GM21526 (cell line): ENCODE results near the gene PXT1.
A peak's percentile ranks its signal among the peaks of the same experiment; 100 is the strongest.
"Not testable (repeated sequence)": the region's sequence is repeated elsewhere in the genome, so short reads cannot be mapped to it uniquely, and the experiment has no call there.

Experiments used
- ATAC-seq: cut with Tn5 transposase; IDR thresholded peaks from one replicate; pipeline ENCODE4 v1.9.1; 2021; ENCODE audit warnings: moderate library complexity; ENCODE audit not compliant: unreplicated experiment, low FRiP score

Gene PXT1

DNA sequence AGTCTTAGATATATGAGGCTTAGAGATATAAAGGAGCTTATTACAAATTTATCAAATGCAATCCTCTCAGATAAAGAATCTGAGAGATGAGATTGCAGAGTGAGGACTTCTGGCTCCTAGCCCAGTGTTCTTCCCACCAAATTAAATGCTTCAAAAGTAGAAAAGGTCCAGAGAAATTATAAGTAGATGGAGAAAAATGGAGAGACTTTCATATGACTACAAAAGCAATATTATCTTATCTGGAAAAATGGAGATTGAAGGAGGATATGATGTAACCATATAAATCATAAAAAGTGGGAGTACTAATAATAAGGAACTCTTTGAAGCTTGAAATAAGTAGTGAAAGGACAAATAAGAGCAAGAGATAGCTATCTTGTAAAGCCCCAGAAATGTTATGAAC, 3.0 kb upstream of the PXT1 start:
- ATAC-seq, result no peak

DNA sequence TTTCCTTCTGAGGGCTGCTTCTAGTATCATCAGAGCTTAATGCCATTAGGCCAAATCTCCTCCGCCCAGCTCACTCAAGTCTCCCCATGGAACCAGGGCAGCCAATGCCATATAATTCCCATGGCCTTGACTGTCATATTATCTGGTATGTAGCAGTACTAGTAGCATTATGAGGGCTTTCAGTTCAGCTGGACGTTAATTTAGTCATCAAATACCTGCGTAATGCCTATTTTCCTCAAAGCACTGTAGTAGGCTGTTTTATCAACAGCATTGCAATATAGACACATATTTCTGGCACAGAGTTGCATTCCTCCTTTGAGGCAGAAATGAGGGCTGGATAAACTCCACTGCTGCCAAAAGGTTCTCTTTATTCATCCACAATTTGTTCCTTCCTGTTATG, 1.8 kb upstream of the PXT1 start:
- no peak for ATAC-seq

DNA sequence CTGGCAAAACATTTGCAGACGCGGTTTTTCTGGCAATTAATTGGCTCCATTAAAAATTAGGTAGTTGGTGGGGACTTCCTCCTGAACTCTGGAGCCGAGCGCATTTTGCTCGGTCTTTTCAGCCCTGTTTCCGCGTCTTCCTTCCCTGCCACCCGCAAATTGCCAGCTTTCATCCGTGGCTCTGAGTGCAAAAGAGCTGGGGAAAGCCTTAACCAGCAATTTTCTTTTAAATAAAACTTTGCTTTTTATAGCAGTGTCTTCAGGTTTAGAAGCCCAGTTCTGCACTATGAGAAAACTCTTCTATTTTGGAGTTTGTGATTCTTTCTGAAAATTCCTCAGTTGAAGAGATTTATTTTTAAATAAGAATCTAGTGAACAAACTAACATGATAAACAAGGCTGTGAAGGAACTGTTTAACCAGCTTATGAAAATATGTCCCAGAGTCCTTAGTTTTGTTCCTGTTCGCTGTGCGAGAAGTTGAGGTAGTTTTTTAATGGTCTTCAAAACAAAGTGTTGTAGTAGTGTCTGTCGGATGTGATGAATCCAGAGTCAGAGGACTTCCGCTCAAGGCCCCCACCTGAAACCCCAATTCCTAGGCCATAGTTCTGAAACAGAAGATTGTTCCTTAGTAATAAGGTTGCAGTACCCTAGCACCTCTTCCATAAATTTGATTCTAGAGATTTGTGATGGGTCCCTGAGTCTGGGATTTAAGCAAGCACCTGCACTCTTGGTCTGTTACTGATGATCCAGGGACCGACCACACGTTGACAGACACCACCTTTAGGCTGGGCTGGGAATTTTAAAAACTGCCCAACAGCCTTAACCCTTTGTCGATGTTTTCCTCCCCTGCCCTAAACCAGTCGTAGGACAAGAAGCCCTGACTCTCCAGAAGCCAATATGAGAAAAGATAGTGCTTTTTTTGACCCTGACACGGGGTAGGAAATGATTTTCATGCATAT, 1.1 kb upstream of the PXT1 start:
- ATAC-seq, result no peak

DNA sequence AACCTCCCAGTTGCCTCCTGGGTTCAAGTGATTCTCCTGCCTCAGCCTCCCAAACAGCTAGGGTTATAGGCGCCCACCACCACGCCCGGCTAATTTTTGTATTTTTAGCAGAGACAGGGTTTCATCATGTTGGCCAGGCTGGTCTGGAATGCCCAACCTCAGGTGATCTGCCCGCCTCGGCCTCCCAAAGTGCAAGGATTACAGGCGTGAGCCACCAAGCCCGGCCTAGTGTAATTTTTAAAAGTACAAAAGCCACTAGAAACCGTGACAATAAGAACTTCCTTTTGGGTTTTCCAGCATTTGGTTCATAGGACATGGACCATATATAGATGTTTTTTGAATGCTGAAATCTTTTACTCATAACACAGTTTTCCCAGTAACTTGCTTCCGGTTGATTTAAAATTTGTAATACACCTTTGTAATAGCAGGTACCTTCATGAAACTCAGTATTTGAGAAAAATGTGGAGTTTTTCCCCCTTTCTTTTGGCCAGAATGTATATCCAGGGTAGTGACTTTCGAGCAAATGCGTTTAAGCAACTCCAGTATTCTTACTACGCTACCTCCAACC, 467 bp downstream of the PXT1 start:
- ATAC-seq, result no peak

DNA sequence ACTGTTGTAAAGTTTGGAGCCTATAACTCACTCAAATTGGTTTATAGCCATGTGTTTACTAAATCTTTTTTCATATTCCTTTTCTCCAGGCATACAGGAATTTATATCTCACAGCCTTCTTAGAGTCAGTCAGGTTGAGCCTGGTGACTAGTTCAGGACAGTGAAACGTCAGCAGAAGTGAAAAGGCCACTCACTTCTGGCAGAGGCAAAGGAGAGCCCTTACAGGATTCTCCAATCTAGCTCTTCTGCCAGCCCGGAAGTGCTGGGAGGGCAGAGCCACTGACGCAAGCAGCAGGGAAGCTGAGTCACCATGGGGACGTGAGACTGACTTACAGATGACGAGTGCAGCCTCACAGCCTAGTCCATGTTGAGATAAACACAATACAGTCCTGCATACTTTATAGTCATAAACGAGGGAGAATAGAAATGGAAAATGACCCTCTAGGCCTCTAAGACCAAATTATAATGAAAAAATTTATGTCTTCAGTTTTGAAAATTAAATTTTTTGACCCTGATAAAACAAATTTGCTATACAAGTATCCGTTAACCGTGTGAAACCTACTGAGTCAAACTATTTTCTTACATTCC, 1.3 kb downstream of the PXT1 start:
- ATAC-seq, result peak; percentile 57

DNA sequence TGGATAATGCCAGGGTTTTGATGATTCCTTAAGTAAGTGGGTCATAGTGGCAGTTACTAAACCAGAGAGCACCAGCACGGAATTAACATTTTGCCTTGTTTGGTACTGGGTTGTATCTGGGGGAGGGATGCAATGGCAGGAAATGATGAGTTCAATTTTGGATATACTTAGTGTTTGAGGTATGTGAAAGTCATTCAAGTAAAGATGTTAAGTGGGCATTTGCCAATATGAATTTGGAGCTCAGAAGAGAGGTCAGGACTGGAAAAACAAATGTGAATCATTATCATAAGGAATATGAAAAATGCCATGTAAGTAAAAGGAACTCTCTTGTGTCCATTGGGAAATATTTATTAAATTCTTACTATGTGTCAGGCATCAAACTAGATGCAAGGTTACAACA, 6.2 kb downstream of the PXT1 start:
- no peak for ATAC-seq

DNA sequence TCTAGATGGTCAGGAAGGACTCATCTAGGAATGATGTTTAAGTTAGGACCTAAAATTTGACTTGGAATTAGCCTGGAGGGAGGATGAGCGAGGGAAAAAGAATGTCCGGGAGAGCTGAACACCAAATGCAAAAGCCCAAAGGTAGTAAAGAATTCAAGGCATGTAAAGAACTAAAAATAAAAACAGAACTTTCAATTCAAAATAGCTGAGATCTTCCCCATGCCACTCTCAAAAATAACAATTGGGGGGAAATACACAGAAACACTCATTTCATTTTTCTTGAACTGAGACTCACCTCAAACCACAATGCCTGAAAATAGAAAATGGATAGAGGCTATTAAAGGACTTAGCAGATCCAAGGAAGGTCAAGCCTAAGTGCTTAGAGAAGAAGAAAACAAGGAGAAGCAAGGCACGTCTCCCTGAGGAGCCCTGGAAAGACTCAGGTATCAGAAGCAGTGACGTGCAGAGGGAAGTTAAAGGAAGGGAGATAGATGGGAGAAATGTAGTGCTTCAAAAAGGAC, 10.4 kb downstream of the PXT1 start:
- ATAC-seq, result no peak

DNA sequence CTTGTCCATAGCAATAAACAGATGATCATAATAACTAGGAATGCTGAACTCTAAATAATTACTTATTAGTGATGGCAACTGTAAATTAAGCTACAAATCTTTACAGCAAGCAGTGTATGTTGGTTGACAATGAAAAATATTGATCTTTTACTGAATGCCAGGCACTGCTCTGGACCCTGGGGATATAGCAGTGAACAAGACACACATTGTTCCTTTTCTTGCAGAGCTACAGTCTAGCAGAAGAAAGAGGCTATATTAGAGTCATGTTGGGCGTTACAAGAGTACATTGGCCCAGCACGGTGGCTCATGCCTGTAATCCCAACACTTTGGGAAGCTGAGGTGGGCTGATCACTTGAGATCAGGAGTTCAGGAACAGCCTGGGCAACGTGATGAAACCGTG, 11.5 kb downstream of the PXT1 start:
- no peak for ATAC-seq

DNA sequence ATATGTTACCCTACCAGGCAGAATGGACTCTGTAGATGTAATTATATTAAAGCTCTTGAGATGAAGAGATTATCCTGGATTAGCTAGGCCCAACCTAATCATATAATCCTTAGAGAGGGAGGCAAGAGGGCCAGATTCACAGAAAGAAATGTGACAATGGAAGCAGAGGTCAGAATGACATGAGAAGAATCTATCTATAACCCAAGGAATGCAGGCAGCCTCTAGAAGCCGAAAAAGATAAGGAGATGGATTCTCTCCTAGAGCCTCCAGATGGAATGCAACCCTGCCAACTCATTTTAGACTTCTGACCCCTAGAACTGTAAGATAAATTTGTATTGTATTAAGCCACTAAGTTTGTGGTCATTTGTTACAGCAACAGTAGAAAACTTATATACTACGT, 12.3 kb downstream of the PXT1 start:
- no peak for ATAC-seq

DNA sequence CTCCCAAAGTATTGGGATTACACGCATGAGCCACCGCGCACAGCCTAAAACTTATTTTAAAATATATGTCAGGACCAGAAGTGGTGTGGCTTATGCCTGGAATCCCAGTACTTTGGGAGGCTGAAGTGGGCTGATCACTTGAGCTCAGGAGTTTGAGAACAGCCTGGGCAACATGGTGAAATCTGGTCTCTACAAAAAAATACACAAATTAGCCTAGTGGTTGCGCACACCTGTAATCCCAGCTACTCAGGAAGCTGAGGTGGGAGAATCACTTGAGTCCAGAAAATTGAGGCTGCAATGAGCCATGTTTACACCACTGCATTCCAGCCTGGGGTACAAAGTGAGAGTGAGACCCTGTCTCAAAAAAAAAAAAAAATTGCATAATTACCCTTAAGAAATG, 13.7 kb downstream of the PXT1 start:
- no peak for ATAC-seq

DNA sequence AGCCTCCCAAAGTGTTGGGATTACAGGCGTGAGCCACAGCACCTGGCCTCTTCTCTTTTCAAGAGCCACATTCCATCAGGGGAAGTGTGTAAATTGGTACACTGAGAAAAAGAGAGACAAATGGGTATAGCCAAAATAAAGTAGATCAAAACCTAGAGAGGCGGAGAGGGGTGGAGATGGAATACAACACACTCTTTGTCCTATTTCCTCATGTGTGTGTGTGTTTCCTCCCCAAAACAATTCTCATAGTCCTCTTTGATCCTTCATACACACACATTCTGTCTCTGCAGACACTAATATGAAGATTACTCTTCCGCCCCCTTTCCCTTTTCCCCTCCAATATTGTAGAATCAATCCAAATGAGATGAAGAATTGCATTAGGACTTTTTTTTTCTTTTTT, 16.0 kb downstream of the PXT1 start:
- ATAC-seq, result no peak

DNA sequence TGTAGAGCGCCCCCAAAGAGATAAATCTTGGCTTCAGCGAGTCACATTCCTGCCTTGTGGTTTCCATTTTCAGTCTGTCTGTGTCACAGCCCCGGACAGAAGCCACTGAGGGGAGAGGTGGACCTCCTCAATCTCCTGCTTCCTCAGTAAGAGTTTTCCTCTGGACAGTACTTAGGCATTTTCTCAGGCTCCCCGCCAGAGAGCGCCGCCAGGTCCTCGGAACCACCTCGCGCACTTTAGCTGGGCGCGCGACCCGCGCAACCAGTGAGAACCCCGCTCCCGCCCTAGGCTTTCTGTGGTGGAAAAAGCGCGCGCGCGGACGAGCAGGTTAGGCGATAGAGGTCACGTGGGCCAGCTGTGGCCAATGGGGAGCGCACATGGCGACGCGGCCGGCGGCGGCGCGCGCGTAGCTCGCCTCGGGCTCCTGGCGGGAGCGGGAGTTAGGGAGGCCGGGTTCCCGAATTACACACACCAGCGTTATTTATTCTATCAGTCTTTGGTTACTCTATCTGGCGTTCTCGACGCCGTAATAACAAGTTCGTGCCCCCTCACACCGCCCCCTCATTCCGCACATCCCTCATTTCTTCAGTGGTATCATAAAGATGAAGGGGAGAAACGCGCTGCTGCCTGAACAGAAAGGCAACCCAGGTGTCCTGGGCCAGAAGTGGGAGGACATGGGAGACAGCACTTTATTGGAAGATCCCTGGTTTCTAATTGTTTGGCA, 19.4 kb downstream of the PXT1 start:
- peak; percentile 88 for ATAC-seq

DNA sequence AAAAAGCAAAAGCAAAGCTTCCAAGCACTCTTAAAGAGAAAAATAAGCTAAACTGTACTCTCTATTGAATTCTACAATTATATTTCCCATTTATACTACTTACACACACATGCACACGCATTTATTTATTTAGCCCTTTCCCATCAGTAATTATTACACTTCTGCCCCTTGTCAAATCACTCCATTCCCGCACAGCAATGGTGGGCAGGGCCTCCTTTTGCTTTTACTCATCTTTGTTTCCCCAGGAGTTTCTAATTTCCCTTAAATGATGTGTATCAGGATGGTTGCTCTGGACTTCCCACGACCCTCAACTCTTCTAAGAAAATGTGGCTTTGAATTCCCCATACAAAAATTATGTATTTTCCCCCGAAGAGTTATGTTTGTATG, 19.9 kb downstream of the PXT1 start:
- ATAC-seq, result no peak

DNA sequence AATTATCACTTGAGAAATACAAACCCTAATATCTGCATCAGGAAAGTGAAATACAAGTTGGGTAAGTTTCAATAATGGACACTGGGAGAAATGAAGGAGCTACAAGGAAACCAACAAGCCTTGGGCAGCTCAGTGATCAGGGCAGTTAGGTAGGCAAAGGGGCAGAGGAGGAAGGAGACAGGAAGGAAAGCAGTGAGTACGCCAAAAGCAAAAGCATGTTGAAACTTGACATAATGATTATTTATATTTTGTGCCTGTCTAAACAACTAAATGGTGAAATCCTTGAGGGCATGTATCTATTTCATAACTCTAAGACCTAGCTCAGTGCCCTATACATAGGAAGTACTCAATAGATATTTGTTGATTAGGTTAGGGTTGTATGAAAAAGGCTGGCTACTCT, 23.3 kb downstream of the PXT1 start:
- ATAC-seq, result no peak

DNA sequence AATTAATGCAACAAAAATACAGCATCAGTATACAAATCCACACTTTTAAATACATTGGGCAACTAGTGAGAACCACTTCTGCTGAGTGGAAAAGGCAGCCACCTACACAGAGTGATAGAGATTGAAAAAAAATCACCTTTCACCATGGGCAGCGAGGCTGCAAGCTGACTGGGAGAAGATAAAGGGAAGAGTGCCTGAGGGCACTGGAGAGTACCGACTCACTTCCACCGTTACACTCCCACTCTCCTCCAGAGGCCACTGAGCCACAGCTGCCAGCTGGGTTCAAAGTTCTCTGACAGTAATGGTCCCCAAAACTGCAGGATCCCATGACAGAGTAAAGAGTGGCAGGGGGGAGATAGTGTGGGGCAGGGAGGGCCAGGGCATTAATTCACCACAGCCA, 24.1 kb downstream of the PXT1 start:
- ATAC-seq, result no peak

DNA sequence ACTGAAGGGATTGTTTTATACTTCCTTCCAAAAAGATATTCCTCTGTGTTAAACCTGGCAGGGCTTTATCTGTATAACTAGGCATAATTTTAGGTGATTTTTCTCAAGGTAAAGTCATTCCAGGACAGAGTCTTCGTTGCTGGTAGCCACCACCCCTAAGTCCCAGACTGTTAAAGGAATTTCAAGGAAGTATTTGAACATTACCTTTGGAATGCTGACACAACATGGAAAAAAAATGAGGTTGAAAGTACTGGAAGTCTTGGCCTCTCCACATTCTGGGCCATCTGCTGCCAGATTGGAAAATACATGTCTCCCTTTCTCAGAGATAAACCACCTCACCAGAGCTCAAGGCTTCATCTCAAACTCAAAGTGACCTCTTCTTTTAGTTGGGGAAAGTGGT, 28.2 kb downstream of the PXT1 start:
- no peak for ATAC-seq

DNA sequence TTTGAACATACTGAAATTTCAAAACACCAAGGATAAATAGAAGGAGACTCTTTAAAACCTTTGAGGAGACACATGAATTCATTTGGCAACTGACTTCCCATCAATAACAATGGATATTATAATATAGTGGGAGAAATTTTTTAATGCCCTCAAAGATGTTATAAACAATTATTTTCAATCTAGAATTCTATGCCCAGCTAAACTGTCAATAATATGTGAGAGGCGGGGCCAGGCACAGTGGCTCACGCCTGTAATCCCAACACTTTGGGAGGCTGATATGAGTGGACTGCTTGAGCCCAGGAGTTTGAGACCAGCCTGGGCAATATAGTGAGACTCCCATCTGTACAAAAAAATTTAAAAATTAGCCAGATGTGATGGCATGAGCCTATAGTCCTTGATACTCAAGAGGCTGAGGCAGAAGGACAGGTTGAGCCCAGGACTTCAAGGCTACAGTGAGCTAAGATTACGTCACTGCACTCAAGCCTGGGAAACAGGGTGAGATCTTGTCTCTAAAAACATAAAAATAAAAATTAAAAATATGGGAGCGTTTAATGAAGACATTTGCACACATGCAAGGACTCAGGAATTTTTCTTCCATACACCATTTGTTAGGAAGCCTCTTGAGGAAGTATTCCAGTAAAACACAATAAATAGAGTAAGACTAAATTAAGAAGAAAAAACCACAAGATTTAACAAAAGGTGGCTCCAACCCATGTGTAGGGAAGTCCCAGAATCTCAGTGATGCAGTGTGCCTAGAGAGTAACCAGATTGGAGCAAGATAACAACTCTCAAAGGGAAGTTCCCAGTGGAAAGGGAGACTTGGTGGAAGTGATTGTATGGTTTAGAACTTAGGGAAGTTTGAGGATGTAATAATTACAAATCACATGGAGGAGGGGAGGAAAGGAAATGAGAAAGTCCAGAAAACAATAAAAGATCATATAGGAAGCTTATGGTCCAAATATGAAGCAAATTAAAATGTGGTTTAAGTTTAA, 28.9 kb downstream of the PXT1 start:
- no peak for ATAC-seq

DNA sequence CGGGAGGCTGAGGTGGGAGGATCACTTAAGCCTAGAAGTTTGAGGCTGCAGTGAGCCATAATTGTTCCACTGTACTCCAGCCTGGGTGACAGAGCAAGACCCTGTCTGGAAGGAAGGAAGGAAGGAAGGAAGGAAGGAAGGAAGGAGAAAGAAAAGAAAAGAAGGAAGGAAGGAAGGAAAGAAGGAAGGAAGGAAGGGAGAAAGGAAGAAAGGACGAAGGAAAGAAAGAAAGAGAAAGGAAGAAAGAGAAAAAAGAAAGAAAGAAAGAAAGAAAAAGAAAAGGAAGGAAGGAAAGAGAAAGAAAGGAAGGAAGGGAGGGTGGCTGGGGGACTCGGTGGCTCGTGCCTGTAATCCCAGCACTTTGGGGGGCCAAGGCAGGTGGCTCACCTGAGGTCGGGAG, 32.9 kb downstream of the PXT1 start:
- ATAC-seq, result not testable (repeated sequence)

DNA sequence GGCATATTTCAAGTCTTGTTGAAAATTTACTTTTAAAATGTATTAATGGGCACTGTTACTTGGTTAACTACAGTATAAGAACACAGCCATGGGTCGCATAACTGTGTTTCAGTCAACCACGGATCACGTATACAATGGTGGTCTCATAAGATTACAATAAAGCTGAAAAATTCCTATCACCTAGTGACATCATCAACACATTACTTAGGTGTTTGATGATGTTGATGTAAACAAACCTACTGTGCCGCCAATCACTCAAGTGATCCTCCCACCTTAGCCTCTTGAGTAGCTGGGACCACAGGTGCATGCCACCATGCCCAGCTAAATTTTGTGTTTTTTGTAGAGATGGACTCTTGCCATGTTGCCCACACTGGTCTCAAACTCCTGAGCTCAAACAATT, 38.5 kb downstream of the PXT1 start:
- no peak for ATAC-seq

DNA sequence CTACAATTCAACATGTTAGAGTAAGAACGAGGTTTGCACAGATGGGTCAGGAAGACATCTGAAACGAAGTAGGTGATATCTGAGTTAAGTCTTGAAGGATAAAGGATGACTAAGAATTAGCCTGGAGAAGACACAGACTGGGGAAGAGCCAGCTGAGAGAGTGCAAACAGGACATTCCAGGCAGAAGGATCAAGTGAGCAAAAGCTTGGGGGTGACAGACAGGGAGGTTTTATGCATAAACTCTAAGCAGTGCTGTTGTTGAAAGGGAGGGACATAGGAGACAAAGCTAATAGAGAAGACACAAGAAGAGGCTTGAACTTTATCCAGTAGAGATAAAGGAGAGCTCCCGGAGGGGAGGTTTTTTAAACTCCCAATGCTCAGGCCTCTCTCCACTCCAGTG, 40.2 kb downstream of the PXT1 start:
- no peak for ATAC-seq
